MG63 (cell line): Measurements from ENCODE around the gene PAPOLA. TPM values are rescaled to one million over a fixed set of nuclear protein-coding genes. Genes with fewer than 3 reads are reported as not detected.
A peak's percentile ranks its signal among the peaks of the same experiment; 100 is the strongest.

Source experiments
- DNase-seq: peaks from one replicate; pipeline ENCODE4 v3.0.0-alpha.2; 2020
- H3K27me3 ChIP-seq: fragments of 250-450 bp; sonication (Bioruptor Pico); 2 replicates; pipeline ENCODE4 v1.5.1; 2020; ENCODE audit warnings: mild to moderate bottlenecking, moderate library complexity
- H3K36me3 ChIP-seq: fragments of 250-450 bp; sonication (Bioruptor Pico); 2 replicates; pipeline ENCODE4 v1.5.1; 2020; ENCODE audit warnings: mild to moderate bottlenecking, moderate library complexity
- H3K4me3 ChIP-seq: fragments of 250-450 bp; sonication (Bioruptor Pico); 2 replicates; pipeline ENCODE4 v1.5.1; 2020; ENCODE audit warnings: mild to moderate bottlenecking, moderate library complexity
- H3K9me3 ChIP-seq: fragments of 250-450 bp; sonication (Bioruptor Pico); 2 replicates; pipeline ENCODE4 v1.5.1; 2020; ENCODE audit warnings: mild to moderate bottlenecking, moderate library complexity
- total RNA-seq: library from RNA; depleted of rRNA; stranded (reverse); fragments of >200 nt; shearing (Covaris generic); gene quantifications from 2 replicates; pipeline ENCODE4 v1.2.3, GENCODE V29; 2014; ENCODE audit warnings: low replicate concordance

Gene PAPOLA
- total RNA-seq, 1 experiment from 2014 or later = 87.4 TPM

DNA sequence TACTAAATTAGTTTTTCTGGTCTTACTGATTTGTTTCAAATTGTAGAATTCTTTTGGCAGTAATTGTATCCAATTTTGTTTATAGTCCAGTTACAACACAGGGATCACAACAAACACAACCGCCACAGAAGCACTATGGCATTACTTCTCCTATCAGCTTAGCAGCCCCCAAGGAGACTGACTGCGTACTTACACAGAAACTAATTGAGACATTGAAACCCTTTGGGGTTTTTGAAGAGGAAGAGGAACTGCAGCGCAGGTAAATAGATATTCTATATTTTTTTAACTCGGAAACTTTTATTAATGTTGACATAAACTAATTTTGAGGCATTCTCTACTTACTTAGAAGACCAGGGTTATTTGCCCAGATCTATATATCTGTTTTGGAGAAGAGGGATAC lies 17.8 kb downstream of the PAPOLA start:
- H3K4me3 ChIP-seq = no peak overlapping the region
- H3K27me3 ChIP-seq = no peaks in the 10 kb centered on the region
- no peak for DNase-seq
- no peaks in the 10 kb centered on the region for H3K9me3 ChIP-seq
- peaks cover 6% of the 10 kb centered on the region for H3K36me3 ChIP-seq

DNA sequence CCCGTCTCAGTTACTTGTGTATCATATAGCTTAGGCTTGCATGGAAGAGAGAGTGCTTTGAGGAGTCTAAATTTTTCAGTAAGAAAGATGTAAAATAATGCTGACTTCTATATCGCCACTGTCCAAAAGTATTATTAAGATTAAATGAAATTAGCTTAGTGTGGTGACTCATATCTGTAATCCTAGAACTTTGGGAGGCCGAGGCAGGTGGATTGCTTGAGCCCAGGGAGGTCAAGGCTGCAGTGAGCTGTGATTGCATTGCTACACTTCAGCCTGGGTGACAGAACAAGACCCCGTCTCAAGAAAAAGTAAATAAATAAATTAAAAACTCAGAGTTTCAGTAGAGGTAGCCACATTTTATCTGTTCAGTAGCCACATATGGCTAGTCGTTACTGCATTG lies 23.3 kb downstream of the PAPOLA start:
- Histone ChIP-seq H3K9me3 (no peaks in the 10 kb centered on the region), H3K36me3 (peaks cover 23% of the 10 kb centered on the region), H3K4me3 (no peak overlapping the region), H3K27me3 (no peaks in the 10 kb centered on the region)
- DNase-seq = no peak

DNA sequence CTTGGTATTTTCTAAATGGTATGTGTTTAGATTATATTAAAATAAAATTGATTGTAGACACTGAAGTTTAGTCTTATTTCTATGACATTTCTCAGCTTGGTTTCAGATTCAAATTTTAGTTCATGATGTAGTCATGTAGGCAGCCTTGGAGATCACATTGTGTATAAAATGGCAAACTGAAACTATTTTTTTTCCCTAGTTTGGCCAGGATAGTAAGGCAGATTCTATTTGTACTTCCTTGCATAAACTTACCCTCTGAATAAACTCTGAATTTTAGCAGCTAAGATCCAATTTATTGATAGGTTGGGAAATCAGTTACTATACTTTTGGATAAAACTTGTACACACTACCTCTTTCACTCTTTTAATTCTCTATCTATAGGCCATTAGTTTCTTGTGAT lies 30.4 kb downstream of the PAPOLA start:
- peaks cover 39% of the 10 kb centered on the region for H3K36me3 ChIP-seq
- no peak overlapping the region for H3K4me3 ChIP-seq
- no peak for DNase-seq
- H3K27me3 ChIP-seq = no peaks in the 10 kb centered on the region
- no peaks in the 10 kb centered on the region for H3K9me3 ChIP-seq

DNA sequence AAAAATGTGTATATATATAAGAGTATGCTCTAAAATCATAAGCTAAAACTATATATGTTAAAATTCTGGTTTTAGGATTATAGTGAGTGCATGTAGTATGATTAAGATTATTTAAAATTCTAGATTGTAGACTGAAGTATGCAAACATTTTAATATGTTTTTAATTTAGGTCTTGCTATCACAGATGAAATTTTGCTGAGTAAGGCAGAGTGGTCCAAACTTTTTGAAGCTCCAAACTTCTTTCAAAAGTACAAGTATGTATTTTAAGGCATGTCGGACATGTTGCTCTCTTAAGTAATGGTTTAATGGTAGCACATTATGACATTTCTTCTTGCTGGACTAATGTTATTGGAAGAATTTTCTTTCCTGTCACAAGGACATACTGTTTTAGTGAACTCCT lies 34.6 kb downstream of the PAPOLA start:
- H3K9me3 ChIP-seq = no peaks in the 10 kb centered on the region
- no peak for DNase-seq
- no peaks in the 10 kb centered on the region for H3K27me3 ChIP-seq
- peaks cover 29% of the 10 kb centered on the region for H3K36me3 ChIP-seq
- no peak overlapping the region for H3K4me3 ChIP-seq

DNA sequence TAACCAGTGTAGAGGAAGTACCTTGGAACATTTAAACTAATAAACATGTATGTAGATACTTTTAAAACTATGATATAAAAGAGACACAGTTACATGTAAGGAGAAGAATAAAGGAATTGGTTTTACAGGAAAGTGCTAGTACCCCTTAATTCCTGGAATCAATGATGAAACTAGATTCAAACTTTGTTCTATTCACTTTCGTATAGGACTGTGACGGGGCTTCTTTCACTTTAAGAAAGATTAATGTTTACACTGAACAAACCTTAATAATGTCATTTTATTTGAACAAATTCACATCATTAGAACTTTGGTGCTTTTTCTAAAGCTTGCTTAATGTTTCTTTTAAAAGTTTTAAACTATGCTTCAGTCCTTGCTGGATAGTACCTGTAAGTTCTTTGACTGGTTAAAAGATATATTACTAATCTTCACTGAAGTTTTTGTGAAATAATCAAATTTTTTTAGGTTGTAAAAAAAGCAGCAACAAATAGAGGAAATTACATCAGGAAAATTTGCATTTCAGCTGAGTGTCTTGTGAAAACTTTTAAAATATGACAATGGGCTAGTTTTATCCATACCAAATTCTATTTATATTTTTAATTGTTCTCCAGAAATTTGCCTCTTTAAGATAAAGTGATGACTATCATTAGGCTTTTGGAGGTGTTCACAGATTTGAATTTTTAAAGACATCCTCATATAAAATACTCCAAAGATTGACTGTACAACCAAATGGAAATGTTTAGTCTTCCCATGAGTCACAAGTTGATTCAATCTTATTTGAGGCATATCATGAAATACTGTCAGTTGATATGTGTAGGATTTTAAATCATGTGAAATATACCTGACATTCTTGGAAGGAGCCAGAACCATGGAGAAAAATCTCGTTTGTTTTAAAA lies 36.2 kb downstream of the PAPOLA start:
- no peaks in the 10 kb centered on the region for H3K9me3 ChIP-seq
- H3K4me3 ChIP-seq = no peak overlapping the region
- no peaks in the 10 kb centered on the region for H3K27me3 ChIP-seq
- peaks cover 24% of the 10 kb centered on the region for H3K36me3 ChIP-seq
- no peak for DNase-seq

DNA sequence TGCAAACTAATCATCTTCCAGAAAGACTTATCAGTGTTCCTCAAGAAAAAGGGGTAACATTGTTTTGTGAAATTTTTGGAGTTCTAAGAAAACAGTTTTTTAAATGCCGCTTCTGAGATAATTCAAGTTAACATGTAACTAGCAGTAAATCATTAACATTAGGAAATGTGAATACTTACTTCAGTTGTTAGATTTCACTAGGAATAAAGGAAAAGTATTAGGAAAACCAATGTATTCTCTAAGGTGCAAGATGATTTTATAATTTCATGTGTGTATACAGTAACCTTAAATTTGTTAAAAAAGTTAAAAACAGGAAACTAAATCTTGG lies 36.8 kb downstream of the PAPOLA start:
- Histone ChIP-seq H3K27me3 (no peaks in the 10 kb centered on the region), H3K9me3 (no peaks in the 10 kb centered on the region), H3K4me3 (no peak overlapping the region), H3K36me3 (peaks cover 25% of the 10 kb centered on the region)
- no peak for DNase-seq

DNA sequence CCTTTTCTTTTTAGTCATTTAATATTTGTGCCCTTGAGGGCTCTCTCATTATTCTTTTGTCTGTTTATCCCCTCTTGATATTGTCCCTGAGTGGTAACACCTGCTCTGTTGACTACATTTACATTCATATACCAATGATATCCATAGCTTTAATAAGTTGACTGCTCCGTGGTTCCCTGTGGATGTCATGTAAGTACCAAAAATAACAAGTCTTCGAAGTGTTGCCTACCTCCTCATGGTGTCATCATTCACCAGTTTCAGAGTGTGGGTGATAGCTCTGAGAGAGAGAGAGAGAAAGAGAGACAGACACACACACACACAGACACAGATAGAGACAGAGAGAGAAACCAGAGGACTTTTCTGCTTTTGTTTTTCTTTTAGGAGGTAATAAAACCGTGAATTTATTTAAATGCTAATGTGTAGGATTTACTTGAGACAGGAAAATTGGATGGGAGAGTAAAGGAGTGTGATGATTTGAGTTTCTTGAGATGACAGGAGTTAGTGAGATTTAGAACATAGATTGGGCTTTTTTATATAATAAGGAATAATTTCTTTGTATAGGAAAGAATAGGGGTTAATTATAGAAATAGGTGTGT lies 52.2 kb downstream of the PAPOLA start:
- no peaks in the 10 kb centered on the region for H3K9me3 ChIP-seq
- H3K36me3 ChIP-seq = peaks cover 29% of the 10 kb centered on the region
- H3K4me3 ChIP-seq = no peak overlapping the region
- H3K27me3 ChIP-seq = no peaks in the 10 kb centered on the region
- DNase-seq = no peak

DNA sequence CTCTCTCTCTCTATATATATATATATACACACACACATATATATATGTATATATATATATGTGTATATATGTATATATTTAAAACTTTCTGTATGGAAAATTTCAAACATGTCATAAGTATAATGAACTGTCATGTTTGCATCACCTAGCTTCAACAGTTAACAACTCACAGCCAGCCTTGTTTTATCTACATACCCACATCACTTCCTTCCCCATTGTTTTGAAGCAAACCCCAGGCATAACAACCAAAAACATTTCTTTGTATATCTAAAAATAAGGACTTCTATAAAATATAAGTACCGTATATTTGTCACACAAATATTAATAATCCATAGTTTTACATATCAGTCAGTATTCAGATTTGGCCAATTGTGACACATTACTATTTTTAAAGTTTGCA lies 57.4 kb downstream of the PAPOLA start:
- DNase-seq = no peak
- no peak overlapping the region for H3K4me3 ChIP-seq
- H3K27me3 ChIP-seq = no peaks in the 10 kb centered on the region
- H3K9me3 ChIP-seq = no peaks in the 10 kb centered on the region
- peaks cover 21% of the 10 kb centered on the region for H3K36me3 ChIP-seq

DNA sequence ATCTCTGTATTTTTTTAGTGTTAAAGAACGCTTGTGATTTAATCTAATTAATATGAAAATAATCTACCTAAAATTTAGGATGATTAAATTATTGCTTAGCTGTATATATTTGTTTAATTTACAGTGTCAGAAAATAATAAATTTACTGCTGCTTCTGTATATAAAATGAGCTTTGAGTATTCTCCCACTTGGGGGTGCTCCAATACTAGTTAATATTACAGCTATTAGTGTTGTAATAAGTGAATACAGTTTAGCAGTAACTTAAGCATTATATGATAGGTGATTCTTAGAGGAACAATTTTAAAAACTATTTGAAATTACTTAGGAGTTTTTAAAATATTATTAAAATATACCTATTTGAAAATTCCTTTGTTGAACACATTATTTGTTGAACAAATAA lies 62.2 kb downstream of the PAPOLA start:
- DNase-seq = no peak
- Histone ChIP-seq H3K36me3 (peaks cover 12% of the 10 kb centered on the region), H3K9me3 (no peaks in the 10 kb centered on the region), H3K4me3 (no peak overlapping the region), H3K27me3 (no peaks in the 10 kb centered on the region)

DNA sequence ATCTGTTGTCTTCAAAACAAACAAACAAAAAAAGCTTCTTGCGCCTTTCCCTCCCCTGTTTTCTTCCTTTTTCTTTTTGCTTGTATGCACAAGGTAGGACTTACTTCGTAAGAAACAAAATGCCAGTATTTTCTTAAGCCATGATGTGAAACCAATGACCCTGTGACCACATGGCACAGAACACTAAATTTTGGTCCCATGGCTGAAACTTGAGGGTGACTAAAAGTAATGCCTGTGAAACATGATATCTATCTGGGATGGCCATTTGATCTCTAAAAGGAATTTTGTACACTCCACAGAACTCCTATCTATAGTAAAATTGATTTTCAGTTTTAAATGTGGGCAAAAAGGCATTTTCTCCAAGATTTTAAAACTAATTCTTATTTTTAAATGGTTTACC lies 63.6 kb downstream of the PAPOLA start:
- no peaks in the 10 kb centered on the region for H3K27me3 ChIP-seq
- H3K4me3 ChIP-seq = no peak overlapping the region
- H3K36me3 ChIP-seq = peaks cover 15% of the 10 kb centered on the region
- no peak for DNase-seq
- no peaks in the 10 kb centered on the region for H3K9me3 ChIP-seq

DNA sequence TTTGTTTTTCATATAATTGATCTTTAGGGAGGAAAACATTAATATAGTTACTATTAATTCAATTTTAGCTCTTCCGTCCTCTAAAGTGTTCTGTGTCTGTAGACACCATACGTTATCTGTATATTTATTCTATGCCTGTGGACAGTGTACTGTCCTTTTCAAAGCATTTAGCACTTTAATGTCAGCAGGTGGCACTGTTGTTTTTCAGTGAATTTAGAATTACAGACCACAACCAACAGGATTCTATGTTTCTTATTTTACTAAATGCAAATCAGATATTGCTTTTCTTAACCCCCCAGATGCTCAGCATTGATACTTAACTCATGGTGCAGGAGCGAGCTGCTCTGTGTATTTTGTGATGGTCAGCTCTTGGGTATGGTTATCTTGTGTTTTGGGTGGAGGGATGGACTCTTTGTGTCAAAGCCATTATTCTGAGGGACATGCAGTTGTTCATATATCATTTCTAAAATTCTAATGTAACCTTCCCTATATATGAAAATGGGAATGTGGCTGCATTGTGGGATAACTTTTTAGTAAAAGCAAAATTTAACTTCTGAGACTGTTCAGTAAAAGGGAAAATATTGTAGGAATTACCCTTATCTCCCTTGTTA lies 65.2 kb downstream of the PAPOLA start:
- Histone ChIP-seq H3K9me3 (no peaks in the 10 kb centered on the region), H3K4me3 (no peak overlapping the region), H3K36me3 (peaks cover 15% of the 10 kb centered on the region), H3K27me3 (no peaks in the 10 kb centered on the region)
- no peak for DNase-seq

DNA sequence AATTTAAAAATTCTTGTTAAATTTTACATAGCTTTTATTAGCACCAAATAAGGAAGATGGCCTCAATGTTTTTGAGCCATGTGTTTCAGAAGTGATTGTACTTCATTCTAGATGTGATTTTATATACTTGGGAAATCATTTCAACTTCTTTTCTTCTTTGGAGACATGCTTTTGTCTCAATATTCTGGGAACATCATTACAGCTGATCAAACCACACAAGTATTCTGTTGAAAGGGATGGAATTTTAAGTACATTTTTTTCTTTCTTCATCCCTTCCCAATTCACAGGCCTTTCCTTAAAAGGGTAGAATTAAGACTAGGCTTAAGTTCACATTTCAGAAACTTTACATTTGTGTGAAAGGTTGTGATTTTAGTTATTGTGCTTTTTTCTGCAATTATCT lies 66.4 kb downstream of the PAPOLA start:
- no peaks in the 10 kb centered on the region for H3K27me3 ChIP-seq
- no peaks in the 10 kb centered on the region for H3K9me3 ChIP-seq
- no peak for DNase-seq
- peaks cover 13% of the 10 kb centered on the region for H3K36me3 ChIP-seq
- no peak overlapping the region for H3K4me3 ChIP-seq

DNA sequence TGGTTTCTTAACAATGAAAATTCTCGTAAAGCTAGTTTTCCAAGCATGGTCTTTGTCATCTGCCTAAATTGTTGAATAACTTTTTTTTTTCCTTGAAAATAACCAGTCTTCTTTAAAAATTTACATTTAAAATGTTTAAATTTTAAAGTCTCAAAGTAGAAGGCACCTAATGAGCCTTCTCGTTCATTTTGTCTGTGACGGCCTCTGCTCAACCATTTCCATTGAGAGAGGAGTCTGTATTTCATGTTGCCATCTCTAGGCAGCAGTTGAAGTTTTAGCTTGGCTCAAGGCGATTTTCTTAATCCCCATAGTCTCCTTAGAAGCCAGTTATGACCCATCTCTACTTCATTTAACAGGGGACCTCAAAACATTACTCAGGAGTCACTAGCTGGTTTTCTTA lies 69.1 kb downstream of the PAPOLA start:
- H3K4me3 ChIP-seq = no peak overlapping the region
- no peak for DNase-seq
- H3K27me3 ChIP-seq = no peaks in the 10 kb centered on the region
- no peaks in the 10 kb centered on the region for H3K9me3 ChIP-seq
- H3K36me3 ChIP-seq = peaks cover 8% of the 10 kb centered on the region; the same call in 1 of the 2 replicates

DNA sequence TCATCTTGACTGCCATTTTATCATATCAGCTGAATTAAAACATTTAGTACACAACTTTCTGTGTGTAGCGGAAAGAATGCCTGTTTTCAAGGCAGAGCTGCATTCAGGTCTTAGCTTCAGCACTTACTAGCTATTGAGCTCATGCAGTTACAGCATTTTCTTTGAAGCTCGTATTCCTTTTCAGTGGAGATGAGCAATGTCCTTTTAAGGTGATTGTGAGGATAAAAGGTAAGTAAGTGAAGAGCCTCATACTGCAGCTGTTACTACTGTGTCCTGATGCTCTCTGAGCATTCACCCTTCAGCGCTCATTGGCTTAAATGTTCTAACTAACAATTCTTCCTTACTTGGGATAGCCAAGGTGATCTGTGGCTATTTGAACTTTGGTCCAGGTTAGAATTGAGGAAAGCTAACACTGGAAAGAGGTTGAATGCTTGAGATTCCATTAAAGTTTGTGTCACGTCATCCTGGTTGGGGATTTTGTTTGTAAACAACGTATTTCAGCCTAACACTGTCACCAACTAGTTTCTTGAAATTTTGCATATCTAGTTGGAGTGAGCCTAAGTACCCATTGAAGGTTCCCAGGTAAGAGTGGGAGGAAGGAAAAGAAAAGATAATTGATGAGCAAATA lies 71.4 kb downstream of the PAPOLA start:
- no peak for DNase-seq
- H3K9me3 ChIP-seq = no peaks in the 10 kb centered on the region
- H3K27me3 ChIP-seq = no peaks in the 10 kb centered on the region
- no peak overlapping the region for H3K4me3 ChIP-seq
- H3K36me3 ChIP-seq = peaks cover 3% of the 10 kb centered on the region; the same call in 1 of the 2 replicates

DNA sequence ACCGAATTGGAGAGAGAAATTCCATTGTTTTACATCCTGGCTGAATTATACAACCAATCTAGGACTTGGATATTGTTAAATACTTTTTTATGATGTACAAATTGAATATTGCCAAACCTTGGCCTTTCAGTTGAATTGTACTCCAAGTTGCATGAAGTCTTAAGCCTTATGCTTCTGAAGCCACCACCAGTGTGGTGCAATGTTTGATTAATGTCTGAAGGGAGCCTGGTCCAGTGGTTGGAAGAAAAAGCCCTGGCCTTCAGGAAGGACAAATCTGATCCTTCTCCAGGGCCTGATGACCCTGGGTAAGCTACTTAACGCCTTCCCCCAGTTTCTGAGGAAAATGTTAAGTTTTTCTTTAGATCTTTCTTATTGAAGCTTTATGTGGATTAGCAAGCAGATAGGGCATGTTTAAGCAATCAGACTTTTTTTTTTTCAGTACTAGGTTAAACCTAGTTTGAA lies 72.0 kb downstream of the PAPOLA start:
- Histone ChIP-seq H3K36me3 (peaks cover 3% of the 10 kb centered on the region; the same call in 1 of the 2 replicates), H3K27me3 (no peaks in the 10 kb centered on the region), H3K4me3 (no peak overlapping the region), H3K9me3 (no peaks in the 10 kb centered on the region)
- DNase-seq = no peak

DNA sequence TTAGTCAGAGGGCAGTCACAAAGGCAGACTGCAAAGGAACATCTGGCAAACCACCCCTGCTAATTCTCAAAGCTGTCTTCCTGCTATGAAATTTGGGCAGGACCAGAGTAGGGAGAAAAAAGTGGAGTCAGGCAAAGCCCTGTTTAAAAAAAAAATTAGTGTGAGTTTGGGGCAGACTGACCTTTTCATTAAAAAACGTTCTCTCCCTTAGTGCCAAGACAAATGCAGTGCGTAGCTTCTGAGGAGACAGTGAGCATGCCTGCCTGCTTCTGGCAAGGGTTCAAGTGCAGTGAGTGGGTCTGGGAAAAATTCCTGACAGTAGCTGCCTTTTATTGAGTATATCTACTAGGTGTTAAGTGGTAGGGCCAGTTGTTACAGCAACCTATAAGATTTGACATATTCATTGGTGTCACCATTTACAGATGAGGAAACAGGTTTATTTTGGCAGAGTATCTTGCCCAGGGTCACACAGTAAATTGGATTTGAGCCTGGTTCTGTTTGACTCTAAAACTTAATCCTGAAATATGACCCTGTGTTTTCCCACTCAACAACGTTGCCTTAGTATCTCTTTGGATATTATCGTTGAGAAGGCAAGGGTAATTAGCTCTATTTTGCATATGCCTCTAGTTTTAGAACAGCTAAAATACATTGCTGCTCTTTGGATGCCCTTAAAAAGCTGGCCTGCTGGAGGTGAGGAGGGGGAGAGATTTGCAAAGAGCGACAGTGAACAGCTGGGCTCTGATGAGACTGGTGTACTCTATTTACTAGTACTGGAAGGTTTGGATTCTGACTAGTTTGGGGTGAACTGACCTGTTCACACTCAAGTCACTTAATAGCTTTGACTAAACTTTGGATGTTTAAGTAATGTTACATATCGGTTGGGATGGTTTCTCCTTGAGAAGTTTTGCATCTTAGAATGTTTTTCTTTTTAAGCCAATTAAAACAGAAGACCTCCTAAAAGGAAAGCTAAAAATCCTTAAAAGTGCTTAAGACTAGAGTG lies 72.8 kb downstream of the PAPOLA start:
- H3K36me3 ChIP-seq = peaks cover 3% of the 10 kb centered on the region; the same call in 1 of the 2 replicates
- no peaks in the 10 kb centered on the region for H3K9me3 ChIP-seq
- H3K4me3 ChIP-seq = no peak overlapping the region
- H3K27me3 ChIP-seq = no peaks in the 10 kb centered on the region
- DNase-seq = peak; percentile 34
